ENCODE measurements around the gene SNX25. TPM values are rescaled to one million over a fixed set of nuclear protein-coding genes. Genes with fewer than 3 reads are reported as not detected.

SNX25 gene
- total and polyA plus RNA-seq, 2 experiments from 2014 or later, result 6.9 to 25.0 TPM

DNA sequence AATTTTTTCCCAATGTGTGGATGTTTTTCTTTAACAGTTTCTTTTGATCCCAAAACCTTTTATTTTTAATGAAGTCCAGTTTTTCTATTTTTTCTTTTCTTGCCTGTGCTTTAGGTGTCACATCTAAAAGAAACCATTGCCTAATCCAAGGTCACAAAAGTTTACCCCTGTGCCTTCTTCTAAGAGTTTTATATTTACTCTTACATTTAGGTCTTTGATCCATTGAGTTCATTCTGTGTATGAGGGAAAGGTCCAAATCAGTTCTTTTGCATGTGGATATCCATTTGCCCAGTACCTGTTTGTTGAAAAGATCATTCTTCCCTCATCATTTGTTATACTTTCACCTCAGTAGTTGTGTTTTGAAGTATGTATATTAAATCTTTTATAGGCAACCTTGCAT lies 173.4 kb downstream of the SNX25 start:
- Histone ChIP-seq H3F3A (replicated peaks; ENCODE audit: low read depth) (no peaks in the 10 kb centered on the region), H3K9me2 (ENCODE audit: insufficient read depth) (no peaks in the 10 kb centered on the region), H2AFZ (no peak overlapping the region), H3K79me2 (replicated peaks; ENCODE audit: insufficient read depth) (no peaks in the 10 kb centered on the region), H4K20me1 (replicated peaks; ENCODE audit: insufficient read depth) (no peaks in the 10 kb centered on the region), H3K36me3 (ENCODE audit: insufficient read depth) (no peaks in the 10 kb centered on the region), H3K27ac (ENCODE audit: low read depth) (no peak overlapping the region), H3K4me2 (no peak overlapping the region), H3K27me3 (ENCODE audit: insufficient read depth) (no peaks in the 10 kb centered on the region), H3K4me1 (ENCODE audit: insufficient read depth) (0 out of 2 replicates have a peak, but pooled peaks cover 3% of the 10 kb centered on the region), H3K4me3 (no peak overlapping the region)
- Mint-ChIP-seq H3K27ac (no peak overlapping the region), H3K36me3 (ENCODE audit: low read depth) (peaks cover 10% of the 10 kb centered on the region), H3K4me3 (no peak overlapping the region), H3K4me1 (0 out of 3 replicates have a peak, but pooled peaks cover 2% of the 10 kb centered on the region), H3K9me3 (peaks cover 9% of the 10 kb centered on the region; the same call in 2 of the 3 replicates), H3K27me3 (ENCODE audit: insufficient read depth, low read depth, poor library complexity) (peaks cover 4% of the 10 kb centered on the region)
- DNase-seq (ENCODE audit: low spot score) (no peak), ATAC-seq (no peak)
- TF ChIP-seq, protein P1, sequence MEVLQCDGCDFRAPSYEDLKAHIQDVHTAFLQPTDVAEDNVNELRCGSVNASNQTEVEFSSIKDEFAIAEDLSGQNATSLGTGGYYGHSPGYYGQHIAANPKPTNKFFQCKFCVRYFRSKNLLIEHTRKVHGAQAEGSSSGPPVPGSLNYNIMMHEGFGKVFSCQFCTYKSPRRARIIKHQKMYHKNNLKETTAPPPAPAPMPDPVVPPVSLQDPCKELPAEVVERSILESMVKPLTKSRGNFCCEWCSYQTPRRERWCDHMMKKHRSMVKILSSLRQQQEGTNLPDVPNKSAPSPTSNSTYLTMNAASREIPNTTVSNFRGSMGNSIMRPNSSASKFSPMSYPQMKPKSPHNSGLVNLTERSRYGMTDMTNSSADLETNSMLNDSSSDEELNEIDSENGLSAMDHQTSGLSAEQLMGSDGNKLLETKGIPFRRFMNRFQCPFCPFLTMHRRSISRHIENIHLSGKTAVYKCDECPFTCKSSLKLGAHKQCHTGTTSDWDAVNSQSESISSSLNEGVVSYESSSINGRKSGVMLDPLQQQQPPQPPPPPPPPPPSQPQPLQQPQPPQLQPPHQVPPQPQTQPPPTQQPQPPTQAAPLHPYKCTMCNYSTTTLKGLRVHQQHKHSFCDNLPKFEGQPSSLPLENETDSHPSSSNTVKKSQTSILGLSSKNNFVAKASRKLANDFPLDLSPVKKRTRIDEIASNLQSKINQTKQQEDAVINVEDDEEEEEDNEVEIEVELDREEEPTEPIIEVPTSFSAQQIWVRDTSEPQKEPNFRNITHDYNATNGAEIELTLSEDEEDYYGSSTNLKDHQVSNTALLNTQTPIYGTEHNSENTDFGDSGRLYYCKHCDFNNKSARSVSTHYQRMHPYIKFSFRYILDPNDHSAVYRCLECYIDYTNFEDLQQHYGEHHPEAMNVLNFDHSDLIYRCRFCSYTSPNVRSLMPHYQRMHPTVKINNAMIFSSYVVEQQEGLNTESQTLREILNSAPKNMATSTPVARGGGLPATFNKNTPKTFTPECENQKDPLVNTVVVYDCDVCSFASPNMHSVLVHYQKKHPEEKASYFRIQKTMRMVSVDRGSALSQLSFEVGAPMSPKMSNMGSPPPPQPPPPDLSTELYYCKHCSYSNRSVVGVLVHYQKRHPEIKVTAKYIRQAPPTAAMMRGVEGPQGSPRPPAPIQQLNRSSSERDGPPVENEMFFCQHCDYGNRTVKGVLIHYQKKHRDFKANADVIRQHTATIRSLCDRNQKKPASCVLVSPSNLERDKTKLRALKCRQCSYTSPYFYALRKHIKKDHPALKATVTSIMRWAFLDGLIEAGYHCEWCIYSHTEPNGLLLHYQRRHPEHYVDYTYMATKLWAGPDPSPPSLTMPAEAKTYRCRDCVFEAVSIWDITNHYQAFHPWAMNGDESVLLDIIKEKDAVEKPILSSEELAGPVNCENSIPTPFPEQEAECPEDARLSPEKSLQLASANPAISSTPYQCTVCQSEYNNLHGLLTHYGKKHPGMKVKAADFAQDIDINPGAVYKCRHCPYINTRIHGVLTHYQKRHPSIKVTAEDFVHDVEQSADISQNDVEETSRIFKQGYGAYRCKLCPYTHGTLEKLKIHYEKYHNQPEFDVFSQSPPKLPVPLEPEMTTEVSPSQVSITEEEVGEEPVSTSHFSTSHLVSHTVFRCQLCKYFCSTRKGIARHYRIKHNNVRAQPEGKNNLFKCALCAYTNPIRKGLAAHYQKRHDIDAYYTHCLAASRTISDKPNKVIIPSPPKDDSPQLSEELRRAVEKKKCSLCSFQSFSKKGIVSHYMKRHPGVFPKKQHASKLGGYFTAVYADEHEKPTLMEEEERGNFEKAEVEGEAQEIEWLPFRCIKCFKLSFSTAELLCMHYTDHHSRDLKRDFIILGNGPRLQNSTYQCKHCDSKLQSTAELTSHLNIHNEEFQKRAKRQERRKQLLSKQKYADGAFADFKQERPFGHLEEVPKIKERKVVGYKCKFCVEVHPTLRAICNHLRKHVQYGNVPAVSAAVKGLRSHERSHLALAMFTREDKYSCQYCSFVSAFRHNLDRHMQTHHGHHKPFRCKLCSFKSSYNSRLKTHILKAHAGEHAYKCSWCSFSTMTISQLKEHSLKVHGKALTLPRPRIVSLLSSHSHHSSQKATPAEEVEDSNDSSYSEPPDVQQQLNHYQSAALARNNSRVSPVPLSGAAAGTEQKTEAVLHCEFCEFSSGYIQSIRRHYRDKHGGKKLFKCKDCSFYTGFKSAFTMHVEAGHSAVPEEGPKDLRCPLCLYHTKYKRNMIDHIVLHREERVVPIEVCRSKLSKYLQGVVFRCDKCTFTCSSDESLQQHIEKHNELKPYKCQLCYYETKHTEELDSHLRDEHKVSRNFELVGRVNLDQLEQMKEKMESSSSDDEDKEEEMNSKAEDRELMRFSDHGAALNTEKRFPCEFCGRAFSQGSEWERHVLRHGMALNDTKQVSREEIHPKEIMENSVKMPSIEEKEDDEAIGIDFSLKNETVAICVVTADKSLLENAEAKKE (CRISPR knock-in tag; IDR thresholded peaks at IDR 0.05), result no peak
- TF ChIP-seq CREB1 (CRISPR knock-in tag; IDR thresholded peaks at IDR 0.05; ENCODE audit: low read depth) (no peak), EZH2 (IDR thresholded peaks at IDR 0.05; ENCODE audit: low read depth, unreplicated experiment) (no peak), ZNF331 (CRISPR knock-in tag; IDR thresholded peaks at IDR 0.05; ENCODE audit: low read depth) (no peak), ZNF114 (CRISPR knock-in tag; IDR thresholded peaks at IDR 0.05) (no peak), EZH2phosphoT487 (IDR thresholded peaks at IDR 0.05; ENCODE audit: unreplicated experiment) (no peak), NANOG (IDR thresholded peaks at IDR 0.05; ENCODE audit: borderline replicate concordance) (no peak), STAT1 (IDR thresholded peaks at IDR 0.05; ENCODE audit: unreplicated experiment) (no peak), JUNB (IDR thresholded peaks at IDR 0.05; ENCODE audit: unreplicated experiment) (no peak), POLR2AphosphoS5 (IDR thresholded peaks at IDR 0.05; ENCODE audit: low read depth) (no peak)
- TF ChIP-seq, protein P2, sequence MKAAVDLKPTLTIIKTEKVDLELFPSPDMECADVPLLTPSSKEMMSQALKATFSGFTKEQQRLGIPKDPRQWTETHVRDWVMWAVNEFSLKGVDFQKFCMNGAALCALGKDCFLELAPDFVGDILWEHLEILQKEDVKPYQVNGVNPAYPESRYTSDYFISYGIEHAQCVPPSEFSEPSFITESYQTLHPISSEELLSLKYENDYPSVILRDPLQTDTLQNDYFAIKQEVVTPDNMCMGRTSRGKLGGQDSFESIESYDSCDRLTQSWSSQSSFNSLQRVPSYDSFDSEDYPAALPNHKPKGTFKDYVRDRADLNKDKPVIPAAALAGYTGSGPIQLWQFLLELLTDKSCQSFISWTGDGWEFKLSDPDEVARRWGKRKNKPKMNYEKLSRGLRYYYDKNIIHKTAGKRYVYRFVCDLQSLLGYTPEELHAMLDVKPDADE (IDR thresholded peaks at IDR 0.05), result no peak
- TF ChIP-seq, protein P3, sequence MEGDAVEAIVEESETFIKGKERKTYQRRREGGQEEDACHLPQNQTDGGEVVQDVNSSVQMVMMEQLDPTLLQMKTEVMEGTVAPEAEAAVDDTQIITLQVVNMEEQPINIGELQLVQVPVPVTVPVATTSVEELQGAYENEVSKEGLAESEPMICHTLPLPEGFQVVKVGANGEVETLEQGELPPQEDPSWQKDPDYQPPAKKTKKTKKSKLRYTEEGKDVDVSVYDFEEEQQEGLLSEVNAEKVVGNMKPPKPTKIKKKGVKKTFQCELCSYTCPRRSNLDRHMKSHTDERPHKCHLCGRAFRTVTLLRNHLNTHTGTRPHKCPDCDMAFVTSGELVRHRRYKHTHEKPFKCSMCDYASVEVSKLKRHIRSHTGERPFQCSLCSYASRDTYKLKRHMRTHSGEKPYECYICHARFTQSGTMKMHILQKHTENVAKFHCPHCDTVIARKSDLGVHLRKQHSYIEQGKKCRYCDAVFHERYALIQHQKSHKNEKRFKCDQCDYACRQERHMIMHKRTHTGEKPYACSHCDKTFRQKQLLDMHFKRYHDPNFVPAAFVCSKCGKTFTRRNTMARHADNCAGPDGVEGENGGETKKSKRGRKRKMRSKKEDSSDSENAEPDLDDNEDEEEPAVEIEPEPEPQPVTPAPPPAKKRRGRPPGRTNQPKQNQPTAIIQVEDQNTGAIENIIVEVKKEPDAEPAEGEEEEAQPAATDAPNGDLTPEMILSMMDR (conservative IDR thresholded peaks at IDR 0.05; ENCODE audit: low read depth in 2 of 2), result no peak
- TF ChIP-seq, protein P4, sequence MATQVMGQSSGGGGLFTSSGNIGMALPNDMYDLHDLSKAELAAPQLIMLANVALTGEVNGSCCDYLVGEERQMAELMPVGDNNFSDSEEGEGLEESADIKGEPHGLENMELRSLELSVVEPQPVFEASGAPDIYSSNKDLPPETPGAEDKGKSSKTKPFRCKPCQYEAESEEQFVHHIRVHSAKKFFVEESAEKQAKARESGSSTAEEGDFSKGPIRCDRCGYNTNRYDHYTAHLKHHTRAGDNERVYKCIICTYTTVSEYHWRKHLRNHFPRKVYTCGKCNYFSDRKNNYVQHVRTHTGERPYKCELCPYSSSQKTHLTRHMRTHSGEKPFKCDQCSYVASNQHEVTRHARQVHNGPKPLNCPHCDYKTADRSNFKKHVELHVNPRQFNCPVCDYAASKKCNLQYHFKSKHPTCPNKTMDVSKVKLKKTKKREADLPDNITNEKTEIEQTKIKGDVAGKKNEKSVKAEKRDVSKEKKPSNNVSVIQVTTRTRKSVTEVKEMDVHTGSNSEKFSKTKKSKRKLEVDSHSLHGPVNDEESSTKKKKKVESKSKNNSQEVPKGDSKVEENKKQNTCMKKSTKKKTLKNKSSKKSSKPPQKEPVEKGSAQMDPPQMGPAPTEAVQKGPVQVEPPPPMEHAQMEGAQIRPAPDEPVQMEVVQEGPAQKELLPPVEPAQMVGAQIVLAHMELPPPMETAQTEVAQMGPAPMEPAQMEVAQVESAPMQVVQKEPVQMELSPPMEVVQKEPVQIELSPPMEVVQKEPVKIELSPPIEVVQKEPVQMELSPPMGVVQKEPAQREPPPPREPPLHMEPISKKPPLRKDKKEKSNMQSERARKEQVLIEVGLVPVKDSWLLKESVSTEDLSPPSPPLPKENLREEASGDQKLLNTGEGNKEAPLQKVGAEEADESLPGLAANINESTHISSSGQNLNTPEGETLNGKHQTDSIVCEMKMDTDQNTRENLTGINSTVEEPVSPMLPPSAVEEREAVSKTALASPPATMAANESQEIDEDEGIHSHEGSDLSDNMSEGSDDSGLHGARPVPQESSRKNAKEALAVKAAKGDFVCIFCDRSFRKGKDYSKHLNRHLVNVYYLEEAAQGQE (IDR thresholded peaks at IDR 0.05; ENCODE audit: unreplicated experiment), result no peak

All from GM23338 (cell line).